Smooth muscle cell (in vitro differentiated cells): ENCODE measurements around the gene DMXL2. TPM values are rescaled to one million over a fixed set of nuclear protein-coding genes. Genes with fewer than 3 reads are reported as not detected.

Source experiments
- DNase-seq: peaks from one replicate; lab custom pipeline; 2025; ENCODE audit not compliant: unreplicated experiment; lab: John Stamatoyannopoulos, UW
- H2AFZ ChIP-seq: fragments of 200-600 bp; sonication (generic); 2 replicates; pipeline ENCODE4 v1.6.0; 2016; ENCODE audit warnings: antibody characterized with exemption, low read depth, mild to moderate bottlenecking
- H3F3A ChIP-seq: fragments of 200-600 bp; sonication (generic); 2 replicates; pipeline ENCODE4 v1.6.0; 2017; ENCODE audit warnings: antibody characterized with exemption, low read depth
- H3K27ac ChIP-seq: fragments of 200-600 bp; sonication (generic); 2 replicates; pipeline ENCODE4 v1.5.1; 2016; ENCODE audit warnings: low read depth, mild to moderate bottlenecking
- H3K27me3 ChIP-seq: fragments of 200-600 bp; sonication (generic); 2 replicates; pipeline ENCODE4 v1.6.1; 2016; ENCODE audit warnings: low read depth, mild to moderate bottlenecking
- H3K36me3 ChIP-seq: fragments of 200-600 bp; sonication (generic); 2 replicates; pipeline ENCODE4 v1.5.1; 2016; ENCODE audit warnings: low read depth
- H3K4me1 ChIP-seq: fragments of 200-600 bp; sonication (generic); 2 replicates; pipeline ENCODE4 v1.5.1; 2016; ENCODE audit warnings: low read depth
- H3K4me2 ChIP-seq: fragments of 200-600 bp; sonication (generic); 2 replicates; pipeline ENCODE4 v1.6.0; 2016; ENCODE audit warnings: mild to moderate bottlenecking
- H3K4me3 ChIP-seq: fragments of 200-600 bp; sonication (generic); 2 replicates; pipeline ENCODE4 v1.5.1; 2016; ENCODE audit warnings: mild to moderate bottlenecking
- H3K79me2 ChIP-seq: fragments of 200-600 bp; sonication (generic); 2 replicates; pipeline ENCODE4 v1.6.0; 2016; ENCODE audit warnings: low read depth, mild to moderate bottlenecking
- H3K9ac ChIP-seq: fragments of 200-600 bp; sonication (generic); 2 replicates; pipeline ENCODE4 v1.6.0; 2016; ENCODE audit warnings: low read depth
- H3K9me3 ChIP-seq: fragments of 200-600 bp; sonication (generic); replicated peaks from 2 replicates; pipeline ENCODE4 v1.5.1; 2016; ENCODE audit warnings: low read depth
- H4K20me1 ChIP-seq: fragments of 200-600 bp; sonication (generic); 2 replicates; pipeline ENCODE4 v1.6.0; 2016; ENCODE audit warnings: low read depth
- WGBS: methylation state at CpG from one replicate; pipeline ENCODE4 v1.1.7; 2016; ENCODE audit warnings: low lambda C conversion rate; 5-methylcytosine and 5-hydroxymethylcytosine counted together
- polyA plus RNA-seq: library from polyadenylated mRNA; unstranded; fragments of >200 nt; fragmentation: Nextera tagmentation; extraction: Ambion mirVana; gene quantifications from 2 replicates; pipeline ENCODE4 v1.2.1, GENCODE V29; 2016
- total RNA-seq: library from RNA; depleted of rRNA; stranded (reverse); fragments of >200 nt; gene quantifications from 2 replicates; pipeline ENCODE4 v1.2.3, GENCODE V29; 2014
- TF ChIP-seq, protein P1 (sequence below): fragments of 200-600 bp; sonication (generic); IDR thresholded peaks from 2 replicates; pipeline ENCODE4 v1.5.1; 2017; ENCODE audit warnings: borderline replicate concordance, mild to moderate bottlenecking, antibody characterized with exemption; ENCODE audit not compliant: insufficient read depth, poor library complexity, severe bottlenecking

DMXL2 gene
- total and polyA plus RNA-seq, 2 experiments from 2014 or later = 9.3 to 57.8 TPM

- no peaks in the 10 kb centered on the region for H3F3A ChIP-seq
- H3K27ac ChIP-seq = no peak overlapping the region
- H3K27me3 ChIP-seq = no peaks in the 10 kb centered on the region
- no peaks in the 10 kb centered on the region for H4K20me1 ChIP-seq
- no peak overlapping the region for H2AFZ ChIP-seq
- TF ChIP-seq, protein P1, sequence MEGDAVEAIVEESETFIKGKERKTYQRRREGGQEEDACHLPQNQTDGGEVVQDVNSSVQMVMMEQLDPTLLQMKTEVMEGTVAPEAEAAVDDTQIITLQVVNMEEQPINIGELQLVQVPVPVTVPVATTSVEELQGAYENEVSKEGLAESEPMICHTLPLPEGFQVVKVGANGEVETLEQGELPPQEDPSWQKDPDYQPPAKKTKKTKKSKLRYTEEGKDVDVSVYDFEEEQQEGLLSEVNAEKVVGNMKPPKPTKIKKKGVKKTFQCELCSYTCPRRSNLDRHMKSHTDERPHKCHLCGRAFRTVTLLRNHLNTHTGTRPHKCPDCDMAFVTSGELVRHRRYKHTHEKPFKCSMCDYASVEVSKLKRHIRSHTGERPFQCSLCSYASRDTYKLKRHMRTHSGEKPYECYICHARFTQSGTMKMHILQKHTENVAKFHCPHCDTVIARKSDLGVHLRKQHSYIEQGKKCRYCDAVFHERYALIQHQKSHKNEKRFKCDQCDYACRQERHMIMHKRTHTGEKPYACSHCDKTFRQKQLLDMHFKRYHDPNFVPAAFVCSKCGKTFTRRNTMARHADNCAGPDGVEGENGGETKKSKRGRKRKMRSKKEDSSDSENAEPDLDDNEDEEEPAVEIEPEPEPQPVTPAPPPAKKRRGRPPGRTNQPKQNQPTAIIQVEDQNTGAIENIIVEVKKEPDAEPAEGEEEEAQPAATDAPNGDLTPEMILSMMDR = no peak
- H3K4me1 ChIP-seq = no peaks in the 10 kb centered on the region
- no peak overlapping the region for H3K9ac ChIP-seq
- 84% methylated on average over 8 of the region's 8 CpGs for WGBS
- H3K9me3 ChIP-seq = peaks cover 6% of the 10 kb centered on the region
- peaks cover 26% of the 10 kb centered on the region for H3K36me3 ChIP-seq
- H3K4me2 ChIP-seq = no peak overlapping the region
- no peak for DNase-seq
- peaks cover 3% of the 10 kb centered on the region for H3K79me2 ChIP-seq
- no peak overlapping the region for H3K4me3 ChIP-seq
These were observed 139.1 kb downstream of the DMXL2 start for GRCh38 chr15:51483520-51483919.

- DNase-seq = no peak
These were observed 146.8 kb downstream of the DMXL2 start for GRCh38 chr15:51475736-51476135.

DNA sequence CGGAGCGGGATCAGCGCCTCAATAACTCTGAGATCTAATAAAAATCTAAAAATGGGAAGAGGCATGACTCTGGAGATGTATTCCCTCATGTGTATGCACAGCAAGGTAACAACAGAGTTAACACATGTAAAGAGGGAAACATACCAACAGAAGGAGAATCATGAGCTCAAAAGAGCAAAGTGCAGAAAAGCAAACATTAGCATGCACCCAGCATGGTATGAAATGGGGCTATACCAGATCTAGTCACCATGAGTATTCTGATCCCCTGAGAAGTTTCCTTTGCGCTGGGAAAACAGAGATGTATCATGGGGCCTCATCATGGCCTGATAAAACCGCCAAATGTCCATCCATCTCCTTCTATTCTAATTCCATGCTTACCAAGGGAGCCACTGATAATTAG is 152.1 kb downstream of the DMXL2 start:
- DNase-seq = no peak
- Histone ChIP-seq H3K27ac (no peak overlapping the region), H3K4me2 (no peak overlapping the region), H4K20me1 (no peaks in the 10 kb centered on the region), H3K36me3 (peaks cover 7% of the 10 kb centered on the region), H3K9me3 (no peaks in the 10 kb centered on the region), H3K27me3 (no peaks in the 10 kb centered on the region), H2AFZ (no peak overlapping the region), H3K4me3 (no peak overlapping the region), H3K4me1 (no peaks in the 10 kb centered on the region), H3K9ac (no peak overlapping the region), H3F3A (no peaks in the 10 kb centered on the region), H3K79me2 (no peaks in the 10 kb centered on the region)
- TF ChIP-seq, protein P1 = no peak
- 93% methylated on average over 5 of the region's 5 CpGs for WGBS

More at GRCh38 chr15:51475736-51476135, 146.8 kb downstream of the DMXL2 start:
- Histone ChIP-seq H3K9me3 (no peaks in the 10 kb centered on the region), H2AFZ (no peak overlapping the region), H3K9ac (no peak overlapping the region), H3K27ac (no peak overlapping the region), H3F3A (no peaks in the 10 kb centered on the region), H3K4me1 (no peaks in the 10 kb centered on the region), H4K20me1 (no peaks in the 10 kb centered on the region), H3K27me3 (no peaks in the 10 kb centered on the region), H3K4me3 (no peak overlapping the region), H3K79me2 (no peaks in the 10 kb centered on the region), H3K36me3 (peaks cover 14% of the 10 kb centered on the region), H3K4me2 (no peak overlapping the region)
- TF ChIP-seq, protein P1 = no peak

DNA sequence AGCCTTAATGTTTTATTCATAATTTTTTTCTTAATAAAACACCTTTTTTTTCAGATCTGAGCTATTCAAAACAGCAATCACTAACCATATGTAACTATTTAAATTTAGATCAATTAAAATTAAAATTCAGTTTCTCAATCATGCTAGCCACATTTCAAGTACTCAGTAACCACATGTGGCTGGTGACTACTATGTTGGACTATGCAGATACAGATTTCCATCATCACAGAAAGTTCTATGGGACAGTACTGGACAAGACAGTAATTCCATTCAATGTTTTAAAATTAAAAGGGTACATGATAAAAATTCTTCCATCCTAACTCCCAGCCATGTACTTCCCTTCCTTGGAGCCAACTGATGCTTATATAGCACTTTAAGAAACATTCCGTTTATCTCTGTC is 161.8 kb downstream of the DMXL2 start:
- Histone ChIP-seq H3K9me3 (no peaks in the 10 kb centered on the region), H3K4me3 (no peak overlapping the region), H2AFZ (no peak overlapping the region), H3K27me3 (no peaks in the 10 kb centered on the region), H3K4me2 (no peak overlapping the region), H3K36me3 (peaks cover 21% of the 10 kb centered on the region), H3K27ac (no peak overlapping the region), H4K20me1 (no peaks in the 10 kb centered on the region), H3K9ac (no peak overlapping the region), H3K79me2 (no peaks in the 10 kb centered on the region), H3F3A (no peaks in the 10 kb centered on the region), H3K4me1 (no peaks in the 10 kb centered on the region)
- WGBS = 100% methylated on average over 1 of the region's 1 CpG
- TF ChIP-seq, protein P1 = no peak
- DNase-seq = no peak
